Dermis blood vessel endothelial cell (primary cell): ENCODE data around the gene MRGPRG. TPM values are rescaled to one million over a fixed set of nuclear protein-coding genes. Genes with fewer than 3 reads are reported as not detected.

Source experiments
- DNase-seq: peaks from one replicate; pipeline ENCODE4 v3.0.0; 2010
- total RNA-seq: library from RNA; depleted of rRNA; stranded (reverse); fragments of >200 nt; gene quantifications from 2 replicates; pipeline ENCODE4 v1.2.3, GENCODE V29; 2014

MRGPRG gene
- total RNA-seq, 1 donor from 2014 or later: not detected

- no peak for DNase-seq
Observed at GRCh38 chr11:3194016-3194816, 24.4 kb downstream of the MRGPRG start.

DNA sequence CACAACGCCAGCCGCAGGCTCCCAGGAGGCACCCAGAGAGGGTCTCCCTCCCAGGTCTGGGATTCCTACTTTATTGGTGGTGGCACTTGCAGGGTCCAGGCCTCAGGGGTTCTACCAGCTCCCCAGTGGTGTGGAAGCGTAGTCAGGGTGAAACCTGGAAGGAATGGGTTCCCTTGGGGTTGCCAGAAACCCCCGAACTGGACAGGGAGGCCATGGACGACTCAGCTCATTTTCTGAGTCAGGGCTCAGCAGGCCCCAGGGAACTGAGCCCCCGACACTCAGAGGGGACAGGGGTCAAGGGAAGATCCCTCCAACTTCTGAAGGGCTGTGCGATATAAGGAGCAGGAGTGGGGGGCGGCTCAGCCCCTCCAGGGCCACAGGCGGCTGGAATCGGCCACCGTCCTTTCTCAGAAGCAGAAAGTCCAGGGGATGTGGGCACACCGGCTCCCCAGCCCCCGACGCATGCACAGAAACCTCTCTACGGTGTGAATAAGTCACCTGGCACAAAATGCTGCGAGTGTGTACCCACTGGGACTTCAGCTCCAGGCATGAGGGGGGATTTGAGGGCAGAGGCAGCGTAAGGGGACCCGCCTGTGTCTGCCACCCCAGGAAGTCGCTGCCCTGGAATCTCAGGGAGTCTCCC lies 25.1 kb downstream of the MRGPRG start:
- no peak for DNase-seq

- DNase-seq: no peak
Observed at GRCh38 chr11:3192511-3193372, 25.9 kb downstream of the MRGPRG start.

DNA sequence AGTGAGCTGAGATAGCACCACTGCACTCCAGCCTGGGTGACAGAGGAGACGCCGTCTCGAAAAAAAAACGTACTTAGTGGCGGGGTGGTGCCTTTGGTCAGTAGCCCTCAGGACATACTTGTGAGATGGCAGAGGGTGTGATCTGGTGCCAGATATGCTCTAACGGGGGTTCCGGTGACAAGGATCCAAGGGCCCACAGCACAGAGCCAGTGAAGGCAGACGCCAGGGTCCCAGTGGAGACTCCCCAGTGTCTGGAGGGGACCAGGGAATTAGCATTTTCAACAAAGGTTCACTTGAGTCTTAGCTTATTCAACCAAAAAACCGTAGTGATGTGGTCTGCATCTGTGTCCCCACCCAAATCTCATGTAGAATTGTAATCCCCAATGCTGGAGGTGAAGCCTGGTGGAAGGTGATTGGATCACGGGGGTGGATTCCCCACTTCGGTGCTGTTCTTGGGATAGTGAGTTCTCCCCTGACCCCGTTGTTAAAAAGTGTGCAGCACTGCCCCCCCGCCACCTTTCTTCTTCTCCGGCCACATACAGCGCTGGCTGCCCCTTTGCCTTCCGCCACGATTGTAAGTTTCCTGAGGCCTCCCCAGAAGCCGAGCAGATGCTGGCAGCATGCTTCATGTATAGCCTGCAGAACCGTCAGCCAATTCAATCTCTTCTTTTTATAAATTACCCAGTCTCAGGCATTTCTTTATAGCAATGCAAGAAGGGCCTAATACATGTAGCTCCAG lies 26.9 kb downstream of the MRGPRG start:
- no peak for DNase-seq

DNA sequence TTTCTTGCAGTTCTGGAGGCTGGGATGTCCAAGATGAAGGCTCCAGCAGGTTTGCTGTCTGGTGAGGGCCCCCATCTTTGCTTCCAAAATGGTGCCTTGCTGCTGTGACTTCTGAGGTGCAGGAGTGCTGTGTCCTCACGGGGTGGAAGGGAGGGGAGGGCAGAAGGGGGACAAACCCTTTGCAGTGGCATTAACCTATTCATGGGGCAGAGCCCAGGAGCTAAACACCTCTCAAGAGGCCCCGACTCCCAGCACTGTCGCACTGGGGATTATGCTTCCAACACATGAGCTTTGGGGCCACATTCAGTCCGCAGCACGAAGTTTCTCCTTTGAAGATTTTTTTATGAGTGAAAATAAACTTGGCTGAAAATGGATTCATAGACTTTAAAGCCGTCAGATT lies 28.0 kb downstream of the MRGPRG start:
- DNase-seq: no peak

DNA sequence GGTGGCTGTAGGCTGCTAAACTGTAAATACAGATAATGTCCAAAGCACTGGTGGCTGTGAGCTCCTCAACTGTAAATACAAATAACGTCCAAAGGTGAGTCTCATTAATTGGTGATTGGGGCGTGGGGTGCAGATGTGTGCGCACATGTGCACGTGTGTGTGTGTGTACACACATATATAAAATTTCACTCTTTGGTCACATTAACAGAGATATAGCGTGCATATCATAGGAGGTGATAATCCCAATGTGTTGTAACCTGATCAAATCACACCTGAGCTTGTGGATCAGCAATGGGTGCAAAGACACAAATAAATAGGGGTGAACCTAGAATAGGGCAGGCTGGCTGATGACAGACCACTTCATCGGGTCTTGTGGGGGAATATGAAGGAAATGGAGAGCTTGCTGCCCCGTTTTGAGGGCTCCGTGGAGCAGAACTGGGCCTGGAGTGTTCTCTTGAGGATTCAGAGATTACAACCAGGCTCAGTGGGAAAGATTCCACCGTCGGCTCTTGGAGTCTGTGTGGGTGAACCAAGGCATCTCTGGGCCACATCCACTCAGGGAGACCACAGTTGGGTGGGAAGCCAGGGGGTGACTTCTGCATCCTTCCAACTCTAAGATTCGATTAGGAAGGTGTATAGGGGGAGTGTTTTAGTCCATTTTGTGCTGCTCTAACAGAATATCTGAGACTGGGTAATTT lies 28.6 kb downstream of the MRGPRG start:
- no peak for DNase-seq

DNA sequence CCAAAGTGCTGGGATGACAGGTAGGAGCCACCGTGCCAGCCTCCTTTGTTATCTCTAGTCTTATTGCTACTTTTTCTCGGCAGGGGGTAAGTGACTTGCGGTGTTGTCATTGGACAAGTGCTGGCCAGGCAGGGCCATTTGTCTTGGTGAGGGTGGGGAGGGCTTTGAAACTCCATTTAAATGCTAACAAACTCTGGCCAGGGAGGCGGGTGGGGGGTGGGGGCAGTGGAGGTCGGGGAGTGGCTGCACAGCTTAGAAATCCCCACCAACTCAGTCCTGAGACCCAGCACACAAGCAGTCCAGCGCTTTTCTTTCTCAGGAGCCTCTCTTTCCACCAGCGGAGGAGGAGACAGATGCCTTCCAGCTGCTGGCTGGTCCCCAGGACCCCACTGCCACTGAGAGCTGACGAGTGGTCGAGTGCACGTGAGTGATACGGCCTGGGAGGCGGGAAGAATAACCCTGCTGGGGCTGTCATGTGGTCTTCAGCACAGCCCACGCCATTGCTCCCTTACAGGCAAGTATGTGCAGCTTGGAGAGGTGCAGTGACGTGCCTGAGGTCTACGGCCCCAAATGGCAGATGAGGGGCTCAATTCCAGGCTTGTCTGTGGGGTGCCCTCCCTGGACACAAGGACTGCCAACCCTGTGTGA lies 29.3 kb downstream of the MRGPRG start:
- DNase-seq: no peak

GRCh38 chr11:3188496-3189195 lies 30.0 kb downstream of the MRGPRG start:
- no peak for DNase-seq

DNA sequence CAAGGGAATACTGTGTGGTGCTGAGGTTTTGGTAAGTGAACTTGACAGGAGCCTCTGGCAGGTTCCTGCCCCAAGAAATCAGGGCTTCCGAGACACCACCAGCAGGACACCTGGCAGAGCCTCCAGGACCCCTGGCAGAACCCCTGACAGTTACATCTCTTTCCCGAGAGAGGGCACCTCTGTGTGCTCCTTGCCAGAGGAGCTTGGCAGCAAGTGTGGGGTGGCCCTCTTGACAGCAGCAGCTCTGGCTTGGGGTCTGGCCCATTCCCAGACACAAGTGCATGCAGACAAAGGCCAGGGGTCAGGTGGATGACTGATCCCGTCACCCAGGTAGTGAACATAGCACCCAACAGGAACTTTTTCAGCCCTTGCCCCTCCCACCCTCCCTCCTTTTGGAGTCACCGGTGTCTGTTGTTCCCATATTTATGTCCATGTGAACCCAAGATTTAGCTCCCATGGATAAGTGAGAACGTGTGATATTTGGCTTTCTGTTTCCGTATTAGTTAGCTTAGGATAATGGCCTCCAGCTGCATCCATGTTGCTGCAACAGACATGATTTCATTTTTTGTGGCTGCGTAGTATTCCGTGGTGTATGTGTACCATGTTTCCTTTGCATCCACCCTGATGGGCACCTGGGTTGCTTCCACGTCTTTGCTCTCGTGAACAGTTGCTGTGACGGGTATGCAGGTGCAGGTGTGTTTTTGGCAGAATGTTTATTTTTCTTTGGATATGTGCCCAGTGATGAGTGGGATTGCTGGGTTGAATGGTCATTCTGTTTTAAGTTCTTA lies 32.3 kb downstream of the MRGPRG start:
- DNase-seq: no peak

DNA sequence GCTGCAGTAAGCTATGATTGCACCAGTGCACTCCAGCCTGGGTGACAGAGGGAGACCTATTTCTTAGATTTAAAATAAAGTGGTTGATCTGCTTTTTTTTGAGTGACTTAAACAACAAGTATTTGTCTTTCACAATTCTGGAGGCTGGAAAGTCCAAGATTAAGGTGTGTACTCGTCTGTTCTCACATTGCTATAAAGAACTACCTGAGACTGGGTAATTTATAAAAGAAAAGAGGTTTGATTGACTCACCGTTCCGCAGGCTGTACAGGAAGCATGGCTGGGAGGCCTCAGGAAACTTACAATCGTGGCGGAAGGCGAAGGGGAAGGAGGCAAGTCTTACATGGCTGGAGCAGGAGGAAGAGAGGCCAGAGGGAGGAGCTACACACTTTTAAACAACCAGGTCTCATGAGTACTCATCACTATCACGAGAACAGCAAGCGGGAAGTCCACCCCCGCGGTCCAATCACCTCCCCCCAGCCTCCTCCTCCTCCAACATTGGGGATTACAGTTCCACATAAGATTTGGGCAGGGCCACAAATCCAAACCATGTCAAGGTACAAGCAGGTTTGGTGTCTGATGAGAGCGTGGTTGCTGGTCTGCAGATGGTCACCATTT lies 33.8 kb downstream of the MRGPRG start:
- no peak for DNase-seq

DNA sequence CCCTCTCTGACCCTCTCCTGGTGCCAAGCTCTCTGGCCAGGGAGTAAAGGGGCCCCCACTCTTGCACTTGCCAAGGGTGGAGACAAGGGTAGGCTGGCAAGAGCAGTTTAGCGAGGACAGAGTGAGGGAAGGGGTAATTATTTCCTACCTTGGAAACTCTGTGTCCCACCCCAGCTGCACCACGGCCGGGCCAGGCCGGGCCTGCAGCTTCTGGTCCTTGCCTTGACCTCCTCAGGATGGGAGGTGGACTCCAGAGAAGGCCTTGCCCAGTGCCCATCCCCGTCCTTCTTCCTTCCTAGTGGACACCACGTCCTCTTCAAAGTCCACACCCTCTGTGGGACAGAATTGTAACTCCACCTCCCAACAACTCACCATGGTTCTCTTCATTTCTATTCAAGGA lies 35.1 kb downstream of the MRGPRG start:
- DNase-seq: no peak

DNA sequence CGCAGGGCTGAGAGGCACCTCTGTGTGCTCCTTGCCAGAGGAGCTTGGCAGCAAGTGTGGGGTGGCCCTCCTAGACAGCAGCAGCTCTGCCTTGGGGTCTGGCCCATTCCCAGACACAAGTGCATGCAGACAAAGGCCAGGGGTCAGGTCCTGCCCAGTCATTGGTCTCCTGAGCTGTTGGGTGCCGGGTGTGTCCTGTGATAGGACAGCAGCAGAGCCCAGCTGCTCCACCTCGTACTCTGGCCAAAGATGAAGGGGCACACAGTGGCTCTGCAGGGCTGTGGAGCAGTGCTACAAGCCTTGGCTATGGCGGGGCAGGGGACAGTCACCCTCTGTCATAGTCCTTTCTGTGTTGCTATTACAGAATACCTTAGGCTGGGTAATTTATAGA lies 36.2 kb downstream of the MRGPRG start:
- DNase-seq: no peak

DNA sequence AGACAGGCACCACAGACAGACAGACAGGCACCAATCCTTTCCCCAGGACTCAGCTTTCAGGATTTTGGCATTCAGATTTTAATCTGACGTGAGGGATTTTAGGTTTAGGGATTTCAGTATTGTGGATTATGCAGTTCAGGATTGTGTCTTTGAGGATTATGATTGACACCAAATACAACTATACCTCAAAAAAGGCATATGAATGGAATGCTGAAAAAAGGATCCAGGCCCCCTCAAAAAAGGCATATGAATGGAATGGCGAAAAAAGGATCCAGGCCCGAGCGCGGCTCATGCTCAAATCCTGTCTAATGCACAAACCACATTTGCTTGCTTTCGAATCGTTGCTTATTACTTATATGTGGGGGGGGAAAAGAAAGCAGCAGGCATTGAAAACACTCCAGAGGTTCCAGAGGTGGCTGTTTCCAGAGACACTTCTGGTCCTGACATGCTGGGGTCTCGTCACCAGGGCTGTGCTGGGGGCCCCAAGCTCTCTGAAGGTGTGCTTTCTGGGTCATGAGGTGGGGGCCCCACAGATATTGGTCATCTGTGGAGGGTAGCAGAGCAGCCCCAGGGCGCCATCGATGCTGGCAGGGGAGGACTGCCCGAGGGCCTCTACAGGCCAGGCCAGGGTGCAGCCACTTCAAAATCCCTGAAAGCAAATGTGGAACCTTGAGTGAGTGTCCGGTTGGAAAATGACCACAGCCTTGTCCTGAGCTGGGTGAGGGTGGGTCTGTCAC lies 36.7 kb downstream of the MRGPRG start:
- DNase-seq: no peak

DNA sequence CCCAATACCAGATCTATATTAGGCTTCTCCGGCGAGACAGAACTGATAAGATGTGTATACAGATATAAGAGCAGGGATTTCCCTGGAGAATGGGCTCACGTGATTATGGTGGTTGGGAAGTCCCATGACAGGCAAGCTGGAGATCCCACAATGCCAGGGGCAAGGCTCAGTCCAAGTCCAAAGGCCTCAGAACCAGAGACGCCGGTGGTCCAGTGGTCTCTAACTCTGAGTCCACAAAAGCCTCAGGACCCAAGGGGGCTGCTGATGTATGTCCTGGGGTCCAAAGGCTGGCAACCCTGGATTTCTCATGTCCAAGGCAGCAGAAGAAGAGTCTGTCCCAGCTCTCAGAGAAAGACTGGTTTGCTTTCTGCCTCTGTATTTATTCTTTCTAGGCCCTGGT lies 37.7 kb downstream of the MRGPRG start:
- no peak for DNase-seq

- no peak for DNase-seq
Observed at GRCh38 chr11:3178349-3178748, 40.3 kb downstream of the MRGPRG start.

DNA sequence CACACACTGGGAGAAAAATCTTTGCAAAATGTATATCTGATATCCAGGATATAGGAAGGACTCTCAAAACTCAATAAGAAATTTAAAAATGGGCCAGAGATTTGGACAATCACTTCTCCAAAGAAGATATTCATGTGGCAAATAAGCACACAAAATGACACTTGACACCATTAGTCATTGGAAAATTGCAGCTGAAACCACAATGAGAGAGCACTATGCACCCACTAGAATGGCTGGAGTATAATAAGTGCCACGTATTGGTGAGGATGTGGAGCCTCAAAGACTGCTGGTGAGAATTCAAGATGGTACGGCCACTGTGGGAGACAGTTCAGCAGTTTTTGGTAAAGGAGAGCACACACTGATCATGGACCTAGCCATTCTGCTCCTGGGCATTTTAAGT lies 40.7 kb downstream of the MRGPRG start:
- DNase-seq: no peak

DNA sequence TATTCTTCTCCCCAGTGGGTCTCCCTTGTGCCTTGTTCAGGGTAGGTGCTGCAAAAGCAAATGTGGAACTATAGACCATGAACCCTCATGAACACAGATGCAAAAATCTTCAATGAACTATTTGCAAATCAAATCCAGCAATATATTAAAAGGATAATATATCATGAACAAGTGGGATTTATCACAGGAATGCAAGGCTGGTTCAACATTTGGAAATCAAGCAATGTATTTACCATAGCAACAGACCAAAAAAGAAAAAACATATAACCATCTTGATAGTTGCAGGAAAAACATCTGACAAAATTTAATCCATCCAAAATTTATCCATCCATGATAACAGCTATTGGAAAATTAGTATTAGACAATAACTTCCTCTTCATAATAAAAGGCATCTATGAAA lies 42.1 kb downstream of the MRGPRG start:
- no peak for DNase-seq

- DNase-seq: no peak
Observed at GRCh38 chr11:3175194-3175593, 43.4 kb downstream of the MRGPRG start.

DNA sequence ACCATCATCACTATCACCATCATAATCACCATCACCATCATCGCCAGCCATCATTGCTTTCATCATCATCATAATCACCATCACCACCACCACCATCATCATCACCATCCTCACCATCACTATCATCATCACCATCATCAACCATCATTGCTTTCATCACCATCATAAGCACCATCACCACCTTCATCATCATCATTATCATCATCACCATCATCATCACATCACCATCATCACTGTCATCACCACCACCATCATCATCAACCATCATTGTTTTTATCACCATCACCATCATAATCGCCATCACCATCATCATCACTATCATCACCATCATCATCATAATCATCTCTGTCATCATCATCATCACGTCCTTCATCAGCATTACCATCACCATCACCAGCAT lies 44.2 kb downstream of the MRGPRG start:
- DNase-seq: no peak
